ENCODE data around the gene RCAN2.
A peak's percentile ranks its signal among the peaks of the same experiment; 100 is the strongest.
"Not testable (repeated sequence)": the region's sequence is repeated elsewhere in the genome, so short reads cannot be mapped to it uniquely, and the experiment has no call there.

The RCAN2 gene

DNA sequence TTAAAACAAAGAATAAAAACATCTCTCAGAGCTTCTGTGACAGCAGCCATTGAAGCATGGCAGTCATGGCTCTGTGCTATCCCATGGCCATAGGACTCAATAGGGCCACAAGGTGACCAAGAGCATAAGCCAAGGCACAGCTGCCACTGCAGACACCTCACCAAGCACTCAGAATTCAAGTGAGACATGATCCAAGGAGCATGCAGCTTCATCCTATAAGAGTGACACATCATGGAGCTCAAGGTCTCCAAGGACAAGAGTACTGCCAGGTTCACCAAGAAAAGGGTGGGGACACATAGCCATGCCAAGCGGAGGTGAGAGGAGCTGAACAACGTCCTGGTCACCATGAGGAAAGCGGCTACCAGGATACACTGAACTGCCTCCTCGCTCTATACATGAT, 53.0 kb downstream of the RCAN2 start:
- DNase-seq: no peak

DNA sequence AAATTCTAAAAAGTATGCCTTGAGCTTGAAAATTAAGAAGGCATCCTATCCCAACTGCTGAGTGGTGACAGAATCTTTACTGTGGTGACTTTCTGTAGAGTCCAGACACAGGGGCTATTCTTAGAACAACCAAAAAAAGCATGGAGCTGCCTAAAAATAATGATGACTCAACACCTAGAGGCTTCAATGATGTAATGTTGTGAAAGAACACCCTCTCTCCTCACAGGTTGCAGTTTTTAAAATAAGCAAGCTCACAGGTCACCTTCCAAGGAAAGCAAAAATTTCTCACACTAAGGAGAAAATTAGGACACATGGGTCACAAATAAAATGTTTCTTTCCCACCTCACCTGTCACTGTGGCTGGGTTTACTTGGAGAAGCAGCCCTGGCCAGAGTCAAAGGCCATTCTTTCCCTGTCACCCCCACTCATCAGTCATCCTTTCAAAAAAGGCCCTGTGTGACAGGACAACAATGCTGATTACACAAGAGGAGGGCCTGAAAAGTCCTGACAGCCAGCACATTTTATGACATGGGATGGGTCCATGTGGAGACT, 53.5 kb downstream of the RCAN2 start:
- no peak for DNase-seq

DNA sequence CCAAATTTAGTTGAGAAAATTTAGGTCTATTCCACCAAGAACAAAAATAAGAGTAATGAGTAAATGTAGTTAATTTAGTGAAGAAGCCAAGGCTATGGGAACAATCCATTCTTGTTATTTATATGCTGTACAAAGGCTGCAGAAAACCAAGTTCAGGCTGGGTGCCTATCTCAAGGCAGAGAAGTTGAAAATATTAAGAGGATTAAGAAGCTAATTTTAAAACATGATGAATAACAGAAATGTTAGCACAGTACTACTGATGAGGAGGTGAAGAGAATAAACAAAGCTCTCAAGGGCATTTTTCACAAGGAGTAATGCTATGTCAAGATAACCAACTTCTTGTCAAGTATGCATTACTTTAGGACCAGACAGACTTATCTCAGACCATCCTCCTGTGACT, 68.6 kb downstream of the RCAN2 start:
- no peak for DNase-seq

DNA sequence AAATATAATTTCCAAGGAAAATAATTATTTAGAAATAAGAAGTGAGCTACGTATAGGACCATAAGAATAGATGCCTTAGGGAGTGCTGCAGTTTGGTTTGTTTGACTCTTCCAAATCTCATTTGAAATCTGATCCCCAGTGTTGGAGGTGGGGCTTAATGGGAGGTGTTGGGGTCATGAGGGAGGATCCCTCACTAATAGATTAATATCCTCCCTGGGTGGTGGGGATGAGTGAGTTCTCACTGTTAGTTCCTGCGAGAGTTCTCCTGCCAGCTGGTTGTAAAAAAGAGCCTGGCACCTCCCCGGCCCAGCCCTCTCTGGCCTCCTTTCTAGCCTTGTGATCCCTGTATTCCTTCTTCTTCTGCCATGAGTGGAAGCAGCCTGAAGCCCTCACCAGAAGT, 69.3 kb downstream of the RCAN2 start:
- DNase-seq: no peak

DNA sequence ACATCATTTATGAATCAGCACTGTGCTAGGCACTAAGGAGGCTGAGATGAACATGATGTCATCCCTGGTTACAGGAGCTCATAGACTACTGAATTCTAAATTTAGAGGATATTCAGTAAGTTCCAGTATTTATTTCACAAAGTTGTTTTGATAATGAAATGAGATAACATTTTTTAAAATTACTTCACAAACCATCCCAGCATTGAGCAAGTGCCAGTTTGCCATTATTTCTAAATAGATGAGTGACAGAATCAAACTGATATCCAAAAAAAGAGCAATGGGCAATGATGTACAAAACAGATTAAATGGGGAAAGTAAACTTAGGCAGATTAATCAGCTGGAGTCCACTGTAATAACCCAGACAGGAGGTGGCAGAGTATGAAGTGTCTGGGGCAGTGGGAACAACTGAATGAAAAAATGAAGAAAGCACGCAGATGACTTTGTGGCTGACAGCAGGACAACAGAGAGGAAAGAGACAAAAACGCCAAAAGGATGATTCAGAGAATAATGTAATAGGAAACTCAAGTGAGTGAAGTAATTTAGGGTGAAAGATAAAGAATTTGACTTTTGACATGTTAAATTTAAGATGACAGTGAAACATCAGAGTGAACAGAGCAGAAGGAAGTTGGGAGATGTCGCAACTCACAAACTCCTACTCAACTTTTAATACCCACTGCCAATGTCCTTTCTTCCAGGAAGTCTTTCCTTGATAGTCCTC, 70.2 kb downstream of the RCAN2 start:
- DNase-seq: no peak

DNA sequence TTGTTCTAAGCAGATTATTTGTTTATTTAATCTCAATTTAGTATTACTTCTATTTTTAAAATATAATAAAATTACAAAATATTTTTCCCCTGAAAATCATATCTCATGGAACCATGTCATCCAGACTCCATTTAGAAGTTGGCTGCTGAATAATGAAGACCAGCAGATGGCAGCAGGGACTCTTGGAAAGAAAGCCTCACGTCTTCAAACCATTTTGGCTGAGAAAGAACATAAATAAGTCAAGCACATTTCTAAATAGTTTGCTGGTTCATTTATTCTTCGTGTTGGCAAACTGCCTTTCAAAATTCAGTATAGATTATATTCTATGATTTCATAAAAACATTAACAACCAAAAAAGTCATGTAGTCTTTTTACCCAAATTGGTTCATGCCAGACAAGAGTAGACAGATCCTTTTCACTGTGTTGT, 71.7 kb downstream of the RCAN2 start:
- DNase-seq: peak; percentile 20

DNA sequence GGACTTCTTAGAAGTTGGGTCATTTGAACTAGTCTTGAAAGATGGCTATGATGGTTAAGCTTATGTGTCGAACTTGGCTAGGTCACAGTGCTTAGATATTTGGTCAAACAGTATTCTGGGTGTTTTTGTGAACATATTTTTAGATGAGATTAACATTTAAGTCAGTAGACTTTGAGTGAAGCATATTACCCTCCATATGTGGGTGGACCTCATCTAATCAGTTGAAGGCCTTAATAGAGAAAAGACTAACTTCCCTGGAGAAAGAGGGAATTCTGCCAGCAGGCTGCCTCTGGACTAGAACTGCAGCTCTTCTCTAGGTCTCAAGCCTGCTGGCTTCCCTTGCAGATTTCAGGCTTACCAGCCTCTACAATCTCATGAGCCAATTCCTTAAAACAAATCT, 76.9 kb downstream of the RCAN2 start:
- DNase-seq: no peak

DNA sequence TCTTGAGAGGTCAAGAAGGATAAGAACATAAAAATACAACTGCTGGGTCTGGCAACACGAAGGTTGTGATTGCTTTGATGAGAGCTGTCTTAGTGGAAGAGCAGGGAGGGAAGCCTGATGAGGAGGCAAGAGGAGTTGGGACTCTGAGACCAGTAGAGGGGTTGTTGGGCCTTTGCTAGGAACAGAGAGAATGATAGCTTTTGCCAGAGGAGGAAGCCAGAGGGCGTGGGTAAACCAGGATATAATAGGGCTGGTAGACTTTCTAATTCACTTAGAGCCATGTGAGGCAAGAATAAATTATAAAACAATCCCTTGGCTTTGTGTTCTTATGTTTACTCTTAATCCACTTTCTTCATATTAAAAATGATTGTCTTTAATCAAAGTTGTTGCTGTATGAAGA, 78.6 kb downstream of the RCAN2 start:
- no peak for DNase-seq

DNA sequence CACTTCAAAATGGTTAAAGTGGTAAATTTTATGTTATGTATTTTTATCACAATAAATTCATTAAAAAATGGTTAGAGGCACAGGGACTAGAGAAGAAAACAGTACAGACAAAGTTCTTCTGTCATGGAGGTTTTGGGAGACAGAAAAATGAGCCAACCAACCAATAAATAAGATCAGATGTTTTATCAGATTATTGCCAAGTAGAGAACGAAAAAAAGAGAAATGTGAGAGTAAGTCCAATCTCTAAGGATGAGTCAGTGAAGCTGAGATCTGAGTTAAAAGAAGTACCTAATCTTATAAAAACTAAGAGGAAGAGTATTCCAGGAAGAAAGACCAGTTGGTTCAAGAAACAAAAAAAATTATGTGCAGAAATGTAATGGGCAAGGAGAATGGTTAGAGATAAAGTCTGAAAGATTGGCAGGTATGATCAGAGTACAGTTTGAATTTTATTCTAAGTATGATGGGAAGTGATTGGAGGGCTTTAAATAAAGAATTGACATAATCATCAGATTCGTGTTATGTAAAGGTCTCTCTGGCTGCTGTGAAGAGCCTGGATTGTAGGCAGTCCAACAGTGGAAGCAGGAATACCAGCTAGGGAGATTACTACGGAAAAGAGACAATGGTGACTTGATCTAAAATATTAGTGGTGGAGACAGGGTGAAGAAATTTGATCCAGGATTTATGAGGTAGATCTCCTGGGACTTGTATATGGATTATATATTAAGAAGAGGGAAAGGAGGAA, 79.6 kb downstream of the RCAN2 start:
- no peak for DNase-seq

DNA sequence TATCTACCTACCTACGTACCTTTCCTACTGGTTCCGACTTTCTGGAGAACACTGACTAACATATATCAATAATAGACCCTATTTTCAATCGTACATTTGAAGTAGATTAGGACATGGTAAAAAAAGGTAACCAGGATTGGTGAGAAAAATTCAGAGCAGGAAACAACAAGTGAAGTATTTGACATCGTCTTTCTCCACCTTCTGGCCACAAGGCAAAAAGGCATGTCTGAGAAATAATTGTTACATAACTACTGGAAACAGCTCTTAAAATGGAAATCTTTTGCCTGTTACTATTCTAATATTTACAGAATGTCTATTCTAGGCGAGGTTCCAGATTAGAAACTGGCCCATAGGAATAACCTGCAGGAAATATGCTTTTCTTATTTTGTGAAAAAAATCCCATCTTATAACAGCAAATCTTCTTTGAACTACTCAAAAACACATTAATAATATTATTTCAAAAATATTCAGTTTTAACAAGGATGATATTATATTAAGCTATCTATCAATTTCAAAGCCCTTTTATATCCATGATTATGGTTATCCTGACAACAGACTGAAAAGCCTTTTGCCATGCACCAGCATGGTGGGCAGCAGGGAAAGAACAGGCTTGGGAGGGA, 80.8 kb downstream of the RCAN2 start:
- peak; percentile 7 for DNase-seq

DNA sequence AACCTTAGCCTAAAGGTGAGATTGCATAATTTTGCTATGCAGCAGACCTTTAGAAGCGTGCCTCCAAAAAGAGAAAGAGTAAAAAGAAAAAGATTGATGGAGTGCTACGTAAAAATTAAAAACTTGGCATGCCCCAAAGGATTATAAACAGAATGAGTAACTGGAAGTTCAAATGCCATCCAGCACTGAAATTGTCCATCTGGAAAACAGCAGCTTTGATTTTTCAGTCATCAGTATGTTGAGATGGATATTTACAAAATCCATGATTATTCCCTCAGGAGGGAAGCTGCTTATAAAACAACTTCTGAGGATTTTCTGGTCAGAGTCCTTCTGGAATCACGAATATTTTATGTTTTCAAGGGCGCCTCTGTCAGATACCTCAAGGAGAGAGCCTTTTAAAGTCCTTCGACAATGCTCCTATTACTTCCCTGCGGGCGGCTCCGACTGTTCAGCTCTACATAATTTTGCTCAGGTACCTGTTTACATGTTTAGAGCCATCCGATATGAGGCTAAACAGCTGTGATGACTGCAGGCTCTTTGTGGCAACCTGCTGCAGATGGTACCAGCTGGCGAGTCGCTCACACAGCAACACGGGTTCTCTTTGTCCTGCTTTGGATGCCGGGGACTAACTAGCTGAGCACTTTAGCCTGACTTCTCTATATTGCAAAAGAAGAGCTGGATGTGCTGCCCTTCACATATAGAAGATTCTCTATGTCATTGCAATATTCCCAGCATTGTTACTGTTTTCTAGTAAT, 83.3 kb downstream of the RCAN2 start:
- no peak for DNase-seq

DNA sequence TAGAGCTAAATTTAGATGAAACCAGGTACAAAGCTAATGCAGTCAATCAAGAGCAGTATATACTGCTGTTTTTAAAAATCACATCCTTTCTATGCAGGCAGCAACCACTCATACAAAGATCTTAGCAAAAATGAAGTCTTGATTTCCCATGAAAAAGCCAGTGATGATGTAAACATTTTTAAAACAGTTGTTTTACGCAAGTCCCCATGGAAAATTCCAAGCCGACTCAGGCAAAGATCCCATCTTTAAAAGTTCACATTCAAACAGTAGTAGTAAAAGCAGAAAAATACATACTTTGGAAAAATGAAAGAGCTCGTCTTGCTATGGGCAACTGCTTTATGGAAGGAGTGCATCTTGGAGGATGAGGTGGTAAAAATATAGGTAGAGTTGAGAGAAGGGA, 84.0 kb downstream of the RCAN2 start:
- DNase-seq: no peak

DNA sequence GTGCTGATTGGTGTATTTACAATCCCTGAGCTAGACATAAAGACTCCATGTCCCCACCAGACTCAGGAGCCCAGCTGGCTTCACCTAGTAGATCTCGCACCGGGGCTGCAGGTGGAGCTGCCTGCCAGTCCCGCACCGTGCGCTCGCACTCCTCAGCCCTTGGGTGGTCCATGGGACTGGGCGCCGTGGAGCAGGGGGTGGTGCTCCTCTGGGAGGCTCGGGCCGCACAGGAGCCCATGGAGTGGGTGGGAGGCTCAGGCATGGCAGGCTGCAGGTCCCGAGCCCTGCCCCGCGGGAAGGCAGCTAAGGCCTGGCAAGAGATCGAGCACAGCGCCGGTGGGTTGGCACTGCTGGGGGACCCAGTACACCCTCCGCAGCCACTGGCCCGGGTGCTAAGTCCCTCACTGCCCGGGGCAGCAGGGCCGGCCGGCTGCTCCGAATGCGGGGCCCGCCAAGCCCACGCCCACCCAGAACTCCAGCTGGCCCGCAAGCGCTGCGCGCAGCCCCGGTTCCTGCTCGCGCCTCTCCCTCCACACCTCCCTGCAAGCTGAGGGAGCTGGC, 85.5 kb downstream of the RCAN2 start:
- not testable (repeated sequence) for DNase-seq

DNA sequence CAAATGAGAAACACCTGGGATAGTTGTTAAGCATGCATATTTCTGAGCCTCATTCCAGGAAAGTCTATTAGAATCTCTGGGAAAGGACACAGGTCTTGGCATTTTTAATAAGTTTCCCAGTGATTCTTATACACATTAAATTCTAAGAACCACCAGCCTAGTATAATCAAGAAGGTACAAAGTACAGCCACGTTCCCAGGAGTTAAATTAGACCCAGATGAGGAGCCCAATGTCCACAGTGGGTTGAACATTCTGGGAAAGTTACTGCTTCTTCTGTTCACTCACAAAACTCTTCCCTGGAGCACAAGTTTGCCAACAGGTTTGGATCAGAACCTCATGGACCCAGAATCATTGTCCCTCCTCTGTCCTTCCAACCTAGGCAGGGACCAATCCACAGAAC, 90.4 kb downstream of the RCAN2 start:
- DNase-seq: no peak

DNA sequence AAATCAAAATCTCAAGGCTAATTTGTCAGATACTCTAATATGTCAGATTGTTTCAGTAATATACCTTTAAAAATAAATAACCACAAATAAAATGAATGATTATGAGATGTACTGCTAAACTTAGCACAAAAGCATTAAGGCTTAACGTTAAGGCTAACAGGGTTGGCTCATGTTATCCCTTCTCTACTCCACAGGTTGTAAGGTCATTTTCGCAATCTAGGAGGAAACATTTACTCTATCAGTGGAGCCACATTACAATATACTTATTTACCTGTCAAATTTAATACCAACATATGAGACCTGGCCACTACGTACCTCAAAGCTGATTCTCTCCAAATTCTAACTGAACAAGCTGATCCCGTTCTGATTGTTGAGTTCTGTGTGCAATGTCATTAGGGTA, 95.7 kb downstream of the RCAN2 start:
- DNase-seq: no peak

DNA sequence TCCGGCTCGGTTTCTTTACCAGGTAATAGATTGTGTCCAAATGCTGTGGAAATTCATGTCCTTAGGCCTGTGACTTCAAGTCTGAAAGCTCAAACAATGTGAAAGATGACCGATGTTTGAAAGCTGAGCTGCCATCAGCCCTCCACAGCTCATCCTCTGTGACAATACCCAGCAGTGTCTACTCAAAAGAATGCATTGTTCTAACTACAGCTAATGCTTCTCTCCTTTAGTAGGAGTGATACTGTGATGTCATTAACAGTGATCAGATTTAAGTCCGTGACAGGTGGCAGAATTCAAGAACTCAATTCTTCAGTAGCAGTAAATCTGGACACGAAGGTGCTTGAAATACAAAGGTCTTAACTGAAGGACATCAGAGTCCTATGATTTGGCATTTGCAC, 97.3 kb downstream of the RCAN2 start:
- DNase-seq: no peak

DNA sequence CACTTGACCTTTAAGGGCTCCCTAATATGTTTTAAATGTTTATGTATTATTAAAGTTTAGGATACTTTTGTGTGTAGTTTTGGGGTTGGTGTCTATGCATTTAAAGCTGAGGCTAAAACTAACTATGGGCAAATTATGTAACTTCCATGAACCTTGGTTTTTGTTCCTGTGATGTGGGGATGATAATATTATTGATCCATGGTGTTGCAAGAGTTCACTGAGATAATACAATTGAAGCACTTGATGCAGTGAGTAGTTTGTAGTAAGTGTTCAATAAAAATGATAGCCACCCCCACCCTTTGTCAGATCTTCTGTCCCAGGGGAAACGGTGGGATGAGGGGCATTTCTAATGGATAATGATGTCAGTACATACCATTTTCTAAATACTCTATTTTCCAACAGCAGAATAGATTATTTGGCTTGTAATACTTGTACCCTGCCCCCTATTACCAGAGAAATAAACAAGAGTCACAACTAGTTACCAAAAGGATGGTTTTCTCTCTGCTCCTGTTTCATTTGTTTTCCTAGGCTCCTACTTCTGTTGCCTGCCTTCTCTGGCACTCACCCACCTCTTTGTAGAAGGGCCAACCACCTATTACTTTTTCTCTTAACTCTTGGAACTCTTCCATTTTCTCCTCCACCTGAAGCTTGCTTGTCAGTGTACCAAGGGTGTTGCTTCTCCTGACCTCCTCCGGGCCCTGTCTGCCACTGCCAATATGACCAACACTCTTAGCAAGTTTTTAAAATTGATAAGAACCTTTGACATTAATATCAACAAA, 97.9 kb downstream of the RCAN2 start:
- DNase-seq: no peak

DNA sequence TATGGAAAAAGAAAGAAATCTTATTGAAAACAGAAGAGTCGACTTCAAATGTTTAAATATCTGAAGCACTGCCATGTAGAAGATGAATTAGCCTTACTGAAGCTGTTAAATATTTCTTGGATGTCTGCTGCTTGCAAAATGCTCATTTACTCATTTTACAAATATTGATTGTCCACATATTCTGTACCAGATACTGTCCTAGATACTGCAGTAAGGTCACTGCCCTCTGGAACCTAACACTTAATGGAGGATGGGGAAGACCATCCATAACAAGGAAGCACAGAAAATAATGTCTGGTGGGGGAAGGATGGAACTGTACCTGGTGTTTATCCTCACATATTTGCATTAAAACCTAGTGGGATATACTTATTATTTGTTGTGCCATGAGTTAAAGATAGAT, 99.0 kb downstream of the RCAN2 start:
- DNase-seq: no peak

DNA sequence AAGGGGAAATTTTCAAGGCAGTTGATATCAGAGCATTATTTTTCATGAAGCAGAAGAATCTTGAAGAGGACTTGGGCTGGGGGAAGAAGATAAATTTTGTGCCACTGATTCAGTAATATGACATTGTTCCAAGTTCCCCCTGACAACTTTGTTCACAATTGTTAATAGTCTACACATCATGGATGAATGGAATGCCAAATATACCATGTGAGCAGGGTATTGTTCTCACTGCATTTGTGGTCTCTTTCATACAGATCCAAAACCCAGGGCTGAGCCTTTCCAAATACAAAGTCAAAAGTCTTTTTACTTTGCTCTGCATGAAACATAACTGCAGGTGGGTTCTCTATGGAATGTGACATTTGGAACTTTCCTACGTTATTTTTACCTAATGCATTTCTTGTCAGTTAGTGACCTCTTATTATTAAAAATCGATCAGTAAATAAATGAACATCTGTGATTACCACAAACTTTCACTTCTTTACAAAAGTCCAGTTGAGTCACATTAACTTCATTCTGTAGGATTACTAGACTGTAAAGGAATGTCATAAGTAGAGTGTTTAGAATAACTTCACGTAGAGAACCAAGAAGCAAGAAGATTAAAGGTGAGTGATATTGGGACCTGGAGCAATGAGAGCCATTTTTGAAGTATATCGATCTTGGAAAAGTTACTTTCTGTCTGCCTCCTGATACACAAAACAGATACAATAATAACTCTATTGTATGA, 100.9 kb downstream of the RCAN2 start:
- no peak for DNase-seq

DNA sequence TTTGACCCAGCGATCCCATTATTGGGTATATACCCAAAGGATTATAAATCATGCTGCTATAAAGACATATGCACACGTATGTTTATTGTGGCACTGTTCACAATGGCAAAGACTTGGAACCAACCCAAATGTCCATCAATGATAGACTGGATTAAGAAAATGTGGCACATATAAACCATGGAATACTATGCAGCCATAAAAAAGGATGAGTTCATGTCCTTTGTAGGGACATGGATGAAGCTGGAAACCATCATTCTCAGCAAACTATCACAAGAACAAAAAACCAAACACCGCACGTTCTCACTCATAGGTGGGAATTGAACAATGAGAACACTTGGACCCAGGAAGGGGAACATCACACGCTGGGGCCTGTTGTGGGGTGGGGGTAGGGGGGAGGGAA, 103.5 kb downstream of the RCAN2 start:
- not testable (repeated sequence) for DNase-seq

DNA sequence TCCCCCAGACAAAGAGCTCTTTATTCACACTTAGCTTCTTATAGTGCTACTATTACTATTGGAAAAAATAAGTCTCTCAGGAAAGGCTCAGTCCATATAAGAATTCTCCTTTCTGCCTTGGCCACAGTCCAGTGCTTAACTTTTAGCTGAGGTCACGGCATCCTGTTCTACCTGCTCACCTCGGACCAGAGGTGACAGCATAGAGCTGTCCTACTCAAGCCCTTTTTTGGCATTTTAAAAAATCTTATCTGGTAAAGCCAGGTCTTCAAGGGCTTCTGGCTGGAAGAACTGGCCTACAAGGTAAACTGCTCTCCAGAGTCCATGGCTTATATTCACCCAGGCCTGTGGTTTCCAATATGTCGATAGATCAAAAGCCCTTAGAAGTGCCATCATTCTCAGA, 109.7 kb downstream of the RCAN2 start:
- DNase-seq: no peak

Measured in NCI-H226 (cell line).